Nephron progenitor cell (in vitro differentiated cells): ENCODE data around the gene MXI1.

Experiments used
- DNase-seq: peaks from one replicate; pipeline ENCODE4 v3.0.0; 2021
- H3K27ac Mint-ChIP-seq: 2 replicates; pipeline ENCODE4 v1.8.0; 2021; ENCODE audit warnings: mild to moderate bottlenecking, moderate library complexity, mixed read lengths
- H3K27me3 Mint-ChIP-seq: 2 replicates; pipeline ENCODE4 v1.8.0; 2021; ENCODE audit warnings: mild to moderate bottlenecking, low read depth, mixed read lengths; ENCODE audit not compliant: poor library complexity
- H3K36me3 Mint-ChIP-seq: 2 replicates; pipeline ENCODE4 v1.8.0; 2021; ENCODE audit warnings: low read depth, mixed read lengths
- H3K4me1 Mint-ChIP-seq: 2 replicates; pipeline ENCODE4 v1.8.0; 2021; ENCODE audit warnings: mixed read lengths
- H3K4me3 Mint-ChIP-seq: 2 replicates; pipeline ENCODE4 v1.8.0; 2021; ENCODE audit warnings: mild to moderate bottlenecking, moderate library complexity, mixed read lengths
- H3K9me3 Mint-ChIP-seq: 2 replicates; pipeline ENCODE4 v1.8.0; 2021; ENCODE audit warnings: mild to moderate bottlenecking, moderate library complexity, mixed read lengths
- CTCF ChIP-seq: fragments of 200-600 bp; sonication (generic); IDR thresholded peaks from 2 replicates; pipeline ENCODE4 v1.5.0; 2021; ENCODE audit warnings: antibody characterized with exemption

MXI1 gene

GRCh38 chr10:110303681-110304080, 96.3 kb downstream of the MXI1 start:
- H3K4me1 Mint-ChIP-seq: peaks cover 50% of the 10 kb centered on the region
- no peaks in the 10 kb centered on the region for H3K9me3 Mint-ChIP-seq
- H3K27me3 Mint-ChIP-seq: no peaks in the 10 kb centered on the region
- peak overlapping the region; percentile 99 for H3K27ac Mint-ChIP-seq
- peak overlapping the region; percentile 99 for H3K4me3 Mint-ChIP-seq
- DNase-seq: no peak
- H3K36me3 Mint-ChIP-seq: peaks cover 38% of the 10 kb centered on the region
- TF ChIP-seq CTCF: no peak

GRCh38 chr10:110304394-110304779, 97.0 kb downstream of the MXI1 start:
- no peak for TF ChIP-seq CTCF
- Mint-ChIP-seq H3K27ac (peak overlapping the region; percentile 99), H3K36me3 (peaks cover 33% of the 10 kb centered on the region), H3K27me3 (no peaks in the 10 kb centered on the region), H3K9me3 (no peaks in the 10 kb centered on the region), H3K4me1 (peaks cover 50% of the 10 kb centered on the region), H3K4me3 (peak overlapping the region; percentile 99)
- peak; percentile 77 for DNase-seq

- Mint-ChIP-seq H3K4me1 (peaks cover 50% of the 10 kb centered on the region), H3K27ac (peak within 1 kb of the TSS; percentile 99), H3K36me3 (peaks cover 31% of the 10 kb centered on the region), H3K9me3 (no peaks in the 10 kb centered on the region), H3K4me3 (peak within 1 kb of the TSS; percentile 99), H3K27me3 (no peaks in the 10 kb centered on the region)
- TF ChIP-seq CTCF: no peak
- peak; percentile 98 for DNase-seq
These were observed 97.5 kb downstream of the MXI1 start, which contains the start of gene SMNDC1 for GRCh38 chr10:110304780-110305421. TSS of gene SMNDC1 (minus strand) at chr10:110304920. CDS start at chr10:110303587, 1,333 bp downstream.

- peak; percentile 55 for TF ChIP-seq CTCF
- Mint-ChIP-seq H3K36me3 (peaks cover 28% of the 10 kb centered on the region), H3K4me3 (peak overlapping the region; percentile 99), H3K9me3 (no peaks in the 10 kb centered on the region), H3K27ac (peak overlapping the region; percentile 99), H3K27me3 (no peaks in the 10 kb centered on the region), H3K4me1 (peaks cover 51% of the 10 kb centered on the region)
- DNase-seq: peak; percentile 14
These were observed 98.5 kb downstream of the MXI1 start for GRCh38 chr10:110305767-110306451.

GRCh38 chr10:110306452-110306768, 99.0 kb downstream of the MXI1 start:
- peaks cover 25% of the 10 kb centered on the region for H3K36me3 Mint-ChIP-seq
- no peaks in the 10 kb centered on the region for H3K27me3 Mint-ChIP-seq
- peaks cover 50% of the 10 kb centered on the region for H3K4me1 Mint-ChIP-seq
- no peaks in the 10 kb centered on the region for H3K9me3 Mint-ChIP-seq
- no peak overlapping the region for H3K27ac Mint-ChIP-seq
- no peak for TF ChIP-seq CTCF
- no peak for DNase-seq
- H3K4me3 Mint-ChIP-seq: peak overlapping the region; percentile 99

- Mint-ChIP-seq H3K27ac (no peak overlapping the region), H3K9me3 (no peaks in the 10 kb centered on the region), H3K4me1 (peaks cover 44% of the 10 kb centered on the region), H3K27me3 (no peaks in the 10 kb centered on the region), H3K36me3 (peaks cover 12% of the 10 kb centered on the region), H3K4me3 (no peak overlapping the region)
- DNase-seq: no peak
- no peak for TF ChIP-seq CTCF
These were observed 100.4 kb downstream of the MXI1 start for GRCh38 chr10:110307805-110308204.
